Measurements from ENCODE around the gene DRAXIN.

Gene DRAXIN

GRCh38 chr1:11673089-11673769 lies 18.3 kb upstream of the DRAXIN start:
- H3K27ac ChIP-seq (ENCODE audit: insufficient read depth, low read length, poor library complexity, severe bottlenecking) = no peak overlapping the region
- no peaks in the 10 kb centered on the region for H3K4me1 ChIP-seq (ENCODE audit: control insufficient read depth, insufficient read depth, low read length, poor library complexity, severe bottlenecking)
- peaks cover 42% of the 10 kb centered on the region for H3K36me3 ChIP-seq (ENCODE audit: control insufficient read depth, insufficient read depth, low read length)
- H3K9me3 ChIP-seq (ENCODE audit: control insufficient read depth, low read length) = no peaks in the 10 kb centered on the region
- no peak overlapping the region for H3K4me3 ChIP-seq (ENCODE audit: insufficient read depth, low read depth, low read length, poor library complexity, severe bottlenecking)
- H3K27me3 ChIP-seq (replicated peaks; ENCODE audit: control insufficient read depth, insufficient read depth, low read length, poor library complexity, severe bottlenecking) = no peaks in the 10 kb centered on the region
- no peak for DNase-seq

- Histone ChIP-seq H3K4me3 (ENCODE audit: insufficient read depth, low read depth, low read length, poor library complexity, severe bottlenecking) (no peak overlapping the region), H3K27ac (ENCODE audit: insufficient read depth, low read length, poor library complexity, severe bottlenecking) (no peak overlapping the region), H3K9me3 (ENCODE audit: control insufficient read depth, low read length) (no peaks in the 10 kb centered on the region), H3K27me3 (replicated peaks; ENCODE audit: control insufficient read depth, insufficient read depth, low read length, poor library complexity, severe bottlenecking) (no peaks in the 10 kb centered on the region), H3K36me3 (ENCODE audit: control insufficient read depth, insufficient read depth, low read length) (peaks cover 42% of the 10 kb centered on the region), H3K4me1 (ENCODE audit: control insufficient read depth, insufficient read depth, low read length, poor library complexity, severe bottlenecking) (no peaks in the 10 kb centered on the region)
- DNase-seq = no peak
Observed at GRCh38 chr1:11674488-11674887, 17.0 kb upstream of the DRAXIN start.

- Histone ChIP-seq H3K4me1 (ENCODE audit: control insufficient read depth, insufficient read depth, low read length, poor library complexity, severe bottlenecking) (peaks cover 2% of the 10 kb centered on the region), H3K27me3 (replicated peaks; ENCODE audit: control insufficient read depth, insufficient read depth, low read length, poor library complexity, severe bottlenecking) (no peaks in the 10 kb centered on the region), H3K36me3 (ENCODE audit: control insufficient read depth, insufficient read depth, low read length) (peaks cover 42% of the 10 kb centered on the region), H3K4me3 (ENCODE audit: insufficient read depth, low read depth, low read length, poor library complexity, severe bottlenecking) (no peak overlapping the region), H3K9me3 (ENCODE audit: control insufficient read depth, low read length) (no peaks in the 10 kb centered on the region), H3K27ac (ENCODE audit: insufficient read depth, low read length, poor library complexity, severe bottlenecking) (no peak overlapping the region)
- no peak for DNase-seq
Observed at GRCh38 chr1:11675325-11675724, 16.2 kb upstream of the DRAXIN start.

GRCh38 chr1:11676386-11677103 lies 15.0 kb upstream of the DRAXIN start:
- H3K27ac ChIP-seq (ENCODE audit: insufficient read depth, low read length, poor library complexity, severe bottlenecking) = no peak overlapping the region
- peaks cover 39% of the 10 kb centered on the region for H3K36me3 ChIP-seq (ENCODE audit: control insufficient read depth, insufficient read depth, low read length)
- H3K4me1 ChIP-seq (ENCODE audit: control insufficient read depth, insufficient read depth, low read length, poor library complexity, severe bottlenecking) = peaks cover 4% of the 10 kb centered on the region
- no peaks in the 10 kb centered on the region for H3K9me3 ChIP-seq (ENCODE audit: control insufficient read depth, low read length)
- no peak overlapping the region for H3K4me3 ChIP-seq (ENCODE audit: insufficient read depth, low read depth, low read length, poor library complexity, severe bottlenecking)
- no peaks in the 10 kb centered on the region for H3K27me3 ChIP-seq (replicated peaks; ENCODE audit: control insufficient read depth, insufficient read depth, low read length, poor library complexity, severe bottlenecking)
- DNase-seq = no peak

- Histone ChIP-seq H3K36me3 (ENCODE audit: control insufficient read depth, insufficient read depth, low read length) (peaks cover 28% of the 10 kb centered on the region), H3K4me3 (ENCODE audit: insufficient read depth, low read depth, low read length, poor library complexity, severe bottlenecking) (no peak overlapping the region), H3K27ac (ENCODE audit: insufficient read depth, low read length, poor library complexity, severe bottlenecking) (no peak overlapping the region), H3K9me3 (ENCODE audit: control insufficient read depth, low read length) (no peaks in the 10 kb centered on the region), H3K27me3 (replicated peaks; ENCODE audit: control insufficient read depth, insufficient read depth, low read length, poor library complexity, severe bottlenecking) (no peaks in the 10 kb centered on the region), H3K4me1 (ENCODE audit: control insufficient read depth, insufficient read depth, low read length, poor library complexity, severe bottlenecking) (peaks cover 9% of the 10 kb centered on the region)
- no peak for DNase-seq
Observed at GRCh38 chr1:11678442-11678841, 13.1 kb upstream of the DRAXIN start.

GRCh38 chr1:11680270-11681070 lies 11.0 kb upstream of the DRAXIN start:
- Histone ChIP-seq H3K9me3 (ENCODE audit: control insufficient read depth, low read length) (no peaks in the 10 kb centered on the region), H3K4me3 (ENCODE audit: insufficient read depth, low read depth, low read length, poor library complexity, severe bottlenecking) (peak overlapping the region; percentile 99), H3K36me3 (ENCODE audit: control insufficient read depth, insufficient read depth, low read length) (peaks cover 13% of the 10 kb centered on the region), H3K27me3 (replicated peaks; ENCODE audit: control insufficient read depth, insufficient read depth, low read length, poor library complexity, severe bottlenecking) (no peaks in the 10 kb centered on the region), H3K4me1 (ENCODE audit: control insufficient read depth, insufficient read depth, low read length, poor library complexity, severe bottlenecking) (peaks cover 9% of the 10 kb centered on the region), H3K27ac (ENCODE audit: insufficient read depth, low read length, poor library complexity, severe bottlenecking) (peak overlapping the region; percentile 70)
- no peak for DNase-seq

- no peaks in the 10 kb centered on the region for H3K27me3 ChIP-seq (replicated peaks; ENCODE audit: control insufficient read depth, insufficient read depth, low read length, poor library complexity, severe bottlenecking)
- peak; percentile 84 to 85 (median 84) for DNase-seq
- H3K4me1 ChIP-seq (ENCODE audit: control insufficient read depth, insufficient read depth, low read length, poor library complexity, severe bottlenecking) = peaks cover 9% of the 10 kb centered on the region
- peak within 1 kb of the TSS; percentile 70 for H3K27ac ChIP-seq (ENCODE audit: insufficient read depth, low read length, poor library complexity, severe bottlenecking)
- H3K4me3 ChIP-seq (ENCODE audit: insufficient read depth, low read depth, low read length, poor library complexity, severe bottlenecking) = peak within 1 kb of the TSS; percentile 99
- H3K9me3 ChIP-seq (ENCODE audit: control insufficient read depth, low read length) = no peaks in the 10 kb centered on the region
- H3K36me3 ChIP-seq (ENCODE audit: control insufficient read depth, insufficient read depth, low read length) = peaks cover 7% of the 10 kb centered on the region
Observed at GRCh38 chr1:11681071-11681771, 10.3 kb upstream of the DRAXIN start, which contains the start of gene MAD2L2. Gene MAD2L2 (minus strand): TSS chr1:11681148. CDS start chr1:11680601, 547 bp downstream.

GRCh38 chr1:11682287-11682771 lies 9.2 kb upstream of the DRAXIN start:
- H3K4me3 ChIP-seq (ENCODE audit: insufficient read depth, low read depth, low read length, poor library complexity, severe bottlenecking) = no peak overlapping the region
- no peaks in the 10 kb centered on the region for H3K27me3 ChIP-seq (replicated peaks; ENCODE audit: control insufficient read depth, insufficient read depth, low read length, poor library complexity, severe bottlenecking)
- H3K4me1 ChIP-seq (ENCODE audit: control insufficient read depth, insufficient read depth, low read length, poor library complexity, severe bottlenecking) = peaks cover 9% of the 10 kb centered on the region
- no peaks in the 10 kb centered on the region for H3K9me3 ChIP-seq (ENCODE audit: control insufficient read depth, low read length)
- H3K36me3 ChIP-seq (ENCODE audit: control insufficient read depth, insufficient read depth, low read length) = no peaks in the 10 kb centered on the region
- no peak for DNase-seq
- no peak overlapping the region for H3K27ac ChIP-seq (ENCODE audit: insufficient read depth, low read length, poor library complexity, severe bottlenecking)

GRCh38 chr1:11682799-11683198 lies 8.7 kb upstream of the DRAXIN start:
- peaks cover 9% of the 10 kb centered on the region for H3K4me1 ChIP-seq (ENCODE audit: control insufficient read depth, insufficient read depth, low read length, poor library complexity, severe bottlenecking)
- no peaks in the 10 kb centered on the region for H3K27me3 ChIP-seq (replicated peaks; ENCODE audit: control insufficient read depth, insufficient read depth, low read length, poor library complexity, severe bottlenecking)
- no peak overlapping the region for H3K4me3 ChIP-seq (ENCODE audit: insufficient read depth, low read depth, low read length, poor library complexity, severe bottlenecking)
- DNase-seq = no peak
- H3K9me3 ChIP-seq (ENCODE audit: control insufficient read depth, low read length) = no peaks in the 10 kb centered on the region
- no peak overlapping the region for H3K27ac ChIP-seq (ENCODE audit: insufficient read depth, low read length, poor library complexity, severe bottlenecking)
- H3K36me3 ChIP-seq (ENCODE audit: control insufficient read depth, insufficient read depth, low read length) = no peaks in the 10 kb centered on the region

Data from effector memory CD4-positive, alpha-beta T cell (primary cell).